ENCODE results near the gene ABL2.
A peak's percentile ranks its signal among the peaks of the same experiment; 100 is the strongest.

The ABL2 gene

GRCh38 chr1:179080866-179081686, 148.4 kb downstream of the ABL2 start:
- no peak for TF ChIP-seq CTCF (IDR thresholded peaks at IDR 0.05; ENCODE audit: unreplicated experiment in 3 of 3)
- H3K27me3 Mint-ChIP-seq (ENCODE audit: low read depth), result peaks cover 4% of the 10 kb centered on the region
- H3K27ac Mint-ChIP-seq, result peak overlapping the region; percentile 89 to 95 (median 92)
- no peaks in the 10 kb centered on the region for H3K9me3 Mint-ChIP-seq
- H3K4me3 Mint-ChIP-seq, result peak overlapping the region; percentile 93 to 99 (median 97)
- peaks cover 11% of the 10 kb centered on the region for H3K4me1 Mint-ChIP-seq
- H3K36me3 Mint-ChIP-seq (ENCODE audit: low read depth), result peaks cover 3% of the 10 kb centered on the region

GRCh38 chr1:179079113-179079761, 150.2 kb downstream of the ABL2 start:
- peak; percentile 66 to 69 (median 67) for TF ChIP-seq CTCF (IDR thresholded peaks at IDR 0.05; ENCODE audit: unreplicated experiment in 3 of 3)
- Mint-ChIP-seq H3K9me3 (no peaks in the 10 kb centered on the region), H3K27me3 (ENCODE audit: low read depth) (peaks cover 4% of the 10 kb centered on the region), H3K4me1 (peaks cover 11% of the 10 kb centered on the region), H3K4me3 (peak overlapping the region; percentile 45 to 64 (median 61)), H3K27ac (peak overlapping the region in 2 of 3 experiments; percentile 15 to 30), H3K36me3 (ENCODE audit: low read depth) (peaks cover 4% of the 10 kb centered on the region)

GRCh38 chr1:179077396-179077795, 152.1 kb downstream of the ABL2 start:
- Mint-ChIP-seq H3K4me1 (peaks cover 11% of the 10 kb centered on the region), H3K9me3 (no peaks in the 10 kb centered on the region), H3K36me3 (ENCODE audit: low read depth) (peaks cover 11% of the 10 kb centered on the region), H3K27me3 (ENCODE audit: low read depth) (peaks cover 4% of the 10 kb centered on the region), H3K4me3 (no peak overlapping the region), H3K27ac (no peak overlapping the region)
- TF ChIP-seq CTCF (IDR thresholded peaks at IDR 0.05; ENCODE audit: unreplicated experiment in 3 of 3), result no peak

GRCh38 chr1:179066471-179066870, 163.0 kb downstream of the ABL2 start:
- Mint-ChIP-seq H3K4me1 (no peaks in the 10 kb centered on the region), H3K27me3 (ENCODE audit: low read depth) (no peaks in the 10 kb centered on the region), H3K27ac (peak overlapping the region in 2 of 3 experiments; percentile 37 to 56), H3K9me3 (no peaks in the 10 kb centered on the region), H3K36me3 (ENCODE audit: low read depth) (peaks cover 58% of the 10 kb centered on the region), H3K4me3 (no peak overlapping the region)
- no peak for TF ChIP-seq CTCF (IDR thresholded peaks at IDR 0.05; ENCODE audit: unreplicated experiment in 3 of 3)

GRCh38 chr1:179061360-179062282, 167.9 kb downstream of the ABL2 start:
- no peaks in the 10 kb centered on the region for H3K9me3 Mint-ChIP-seq
- no peak overlapping the region for H3K27ac Mint-ChIP-seq
- H3K36me3 Mint-ChIP-seq (ENCODE audit: low read depth), result peaks cover 58% of the 10 kb centered on the region
- no peak overlapping the region for H3K4me3 Mint-ChIP-seq
- peaks cover 10% of the 10 kb centered on the region for H3K4me1 Mint-ChIP-seq
- no peaks in the 10 kb centered on the region for H3K27me3 Mint-ChIP-seq (ENCODE audit: low read depth)
- no peak for TF ChIP-seq CTCF (IDR thresholded peaks at IDR 0.05; ENCODE audit: unreplicated experiment in 3 of 3)

Data from nephron (organoid).